ENCODE data around the gene HSD17B1. TPM values are rescaled to one million over a fixed set of nuclear protein-coding genes. Genes with fewer than 3 reads are reported as not detected.

HSD17B1 gene
- total RNA-seq, 2 donors from 2014 or later: 0.88 to 1.7 TPM

DNA sequence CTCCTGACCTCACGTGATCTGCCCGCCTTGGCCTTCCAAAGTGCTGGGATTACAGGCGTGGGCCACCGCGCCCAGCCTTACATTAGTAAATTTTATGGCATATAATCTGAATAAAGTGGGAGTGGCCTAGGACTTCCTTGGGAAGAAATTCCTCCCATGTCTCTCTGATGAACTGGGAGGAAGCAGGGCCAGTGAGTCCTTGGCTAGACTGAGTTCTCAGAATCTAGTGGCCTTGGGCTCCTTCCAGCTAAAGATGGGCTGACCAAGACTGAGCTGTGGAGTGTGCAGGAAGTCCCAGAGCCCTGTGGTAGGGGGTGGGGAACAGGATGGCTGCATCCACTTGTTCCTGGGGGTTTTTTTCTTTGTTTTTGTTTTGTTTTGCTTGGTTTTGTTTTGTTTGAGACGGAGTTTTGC, 26.7 kb upstream of the HSD17B1 start:
- TF ChIP-seq, protein P1, sequence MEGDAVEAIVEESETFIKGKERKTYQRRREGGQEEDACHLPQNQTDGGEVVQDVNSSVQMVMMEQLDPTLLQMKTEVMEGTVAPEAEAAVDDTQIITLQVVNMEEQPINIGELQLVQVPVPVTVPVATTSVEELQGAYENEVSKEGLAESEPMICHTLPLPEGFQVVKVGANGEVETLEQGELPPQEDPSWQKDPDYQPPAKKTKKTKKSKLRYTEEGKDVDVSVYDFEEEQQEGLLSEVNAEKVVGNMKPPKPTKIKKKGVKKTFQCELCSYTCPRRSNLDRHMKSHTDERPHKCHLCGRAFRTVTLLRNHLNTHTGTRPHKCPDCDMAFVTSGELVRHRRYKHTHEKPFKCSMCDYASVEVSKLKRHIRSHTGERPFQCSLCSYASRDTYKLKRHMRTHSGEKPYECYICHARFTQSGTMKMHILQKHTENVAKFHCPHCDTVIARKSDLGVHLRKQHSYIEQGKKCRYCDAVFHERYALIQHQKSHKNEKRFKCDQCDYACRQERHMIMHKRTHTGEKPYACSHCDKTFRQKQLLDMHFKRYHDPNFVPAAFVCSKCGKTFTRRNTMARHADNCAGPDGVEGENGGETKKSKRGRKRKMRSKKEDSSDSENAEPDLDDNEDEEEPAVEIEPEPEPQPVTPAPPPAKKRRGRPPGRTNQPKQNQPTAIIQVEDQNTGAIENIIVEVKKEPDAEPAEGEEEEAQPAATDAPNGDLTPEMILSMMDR (IDR thresholded peaks at IDR 0.05): no peak
- H3K4me1 ChIP-seq: peaks cover 7% of the 10 kb centered on the region
- peak; percentile 60 for DNase-seq
- no peak overlapping the region for H3K4me3 ChIP-seq
- no peaks in the 10 kb centered on the region for H3K36me3 ChIP-seq
- H3K27me3 ChIP-seq: no peaks in the 10 kb centered on the region
- no peak overlapping the region for H3K9ac ChIP-seq (ENCODE audit: low read depth in 2 of 2, low read length in 2 of 2)
- no peaks in the 10 kb centered on the region for H3K9me3 ChIP-seq
- intact Hi-C loops (cut with DNase I): no loop called here
- peak overlapping the region; percentile 49 for H3K27ac ChIP-seq

DNA sequence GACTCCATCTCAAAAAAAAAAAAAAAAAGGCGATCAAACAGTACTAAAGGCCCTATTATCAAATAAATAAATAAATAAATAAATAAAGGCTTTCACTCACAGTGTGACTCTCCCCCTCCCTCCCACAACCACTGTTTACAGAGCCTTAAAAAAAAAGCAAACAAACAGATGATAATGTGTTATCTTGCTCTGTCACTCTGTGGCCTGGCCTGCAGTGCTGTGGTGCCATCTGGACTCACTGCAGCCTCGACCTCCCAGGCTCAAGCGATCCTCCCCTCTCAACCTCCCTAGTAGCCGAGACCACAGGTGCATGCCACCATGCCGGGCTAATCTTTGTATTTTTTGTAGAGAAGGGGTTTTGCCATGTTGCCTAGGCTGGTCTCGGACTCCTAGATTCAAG, 24.8 kb upstream of the HSD17B1 start:
- no peaks in the 10 kb centered on the region for H3K27me3 ChIP-seq
- H3K36me3 ChIP-seq: no peaks in the 10 kb centered on the region
- no peak overlapping the region for H3K27ac ChIP-seq
- no peaks in the 10 kb centered on the region for H3K4me1 ChIP-seq
- intact Hi-C loops (cut with DNase I): no loop called here
- no peak overlapping the region for H3K4me3 ChIP-seq
- H3K9ac ChIP-seq (ENCODE audit: low read depth in 2 of 2, low read length in 2 of 2): no peak overlapping the region
- TF ChIP-seq, protein P1 (IDR thresholded peaks at IDR 0.05): no peak
- DNase-seq: no peak
- no peaks in the 10 kb centered on the region for H3K9me3 ChIP-seq

DNA sequence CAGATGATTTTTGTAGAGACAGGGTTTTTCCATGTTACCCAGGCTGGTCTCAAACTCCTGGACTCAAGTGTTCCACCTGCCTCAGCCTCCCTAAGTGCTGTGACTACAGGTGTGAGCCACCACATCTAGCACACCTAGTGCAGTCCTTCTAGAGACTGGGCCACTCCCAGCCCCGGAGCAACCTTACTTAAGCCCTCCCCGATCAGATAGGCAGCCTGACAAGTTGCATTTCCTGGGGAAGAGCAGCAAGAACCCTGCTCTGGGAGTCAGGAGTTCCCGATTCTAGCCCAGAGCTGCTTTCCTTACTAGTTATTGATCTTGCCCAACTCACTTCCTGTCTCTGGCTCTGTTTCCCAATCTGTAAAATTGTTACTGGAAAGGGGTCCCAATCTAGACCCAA, 23.7 kb upstream of the HSD17B1 start:
- Histone ChIP-seq H3K9me3 (no peaks in the 10 kb centered on the region), H3K36me3 (no peaks in the 10 kb centered on the region), H3K27me3 (no peaks in the 10 kb centered on the region), H3K4me1 (no peaks in the 10 kb centered on the region), H3K9ac (ENCODE audit: low read depth in 2 of 2, low read length in 2 of 2) (no peak overlapping the region), H3K27ac (no peak overlapping the region), H3K4me3 (no peak overlapping the region)
- intact Hi-C loops (cut with DNase I): no loop called here
- no peak for DNase-seq
- TF ChIP-seq, protein P1 (IDR thresholded peaks at IDR 0.05): no peak

DNA sequence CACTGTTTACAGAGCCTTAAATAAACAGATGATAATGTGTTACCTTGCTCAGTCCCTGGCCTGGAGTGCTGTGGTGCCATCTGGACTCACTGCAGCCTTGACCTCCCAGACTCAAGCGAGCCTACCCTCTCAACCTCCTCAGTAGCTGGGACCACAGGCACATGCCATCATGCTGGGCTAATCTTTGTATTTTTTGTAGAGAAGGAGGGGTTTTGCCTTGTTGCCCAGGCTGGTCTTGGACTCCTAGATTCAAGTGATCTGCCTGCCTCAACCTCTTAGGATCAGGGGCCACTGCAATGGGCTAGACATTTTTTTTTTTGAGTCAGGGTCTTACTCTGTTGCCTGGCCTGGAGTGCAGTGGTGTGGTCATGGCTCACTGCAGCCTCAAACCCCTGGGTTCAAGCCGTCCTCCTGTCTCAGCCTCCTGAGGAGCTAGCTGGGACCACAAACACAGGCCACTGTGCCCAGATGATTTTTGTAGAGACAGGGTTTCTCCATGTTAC, 21.7 kb upstream of the HSD17B1 start:
- no peak for DNase-seq
- H3K4me1 ChIP-seq: no peaks in the 10 kb centered on the region
- TF ChIP-seq, protein P1 (IDR thresholded peaks at IDR 0.05): no peak
- no peaks in the 10 kb centered on the region for H3K9me3 ChIP-seq
- H3K27ac ChIP-seq: peak overlapping the region; percentile 77
- no peak overlapping the region for H3K4me3 ChIP-seq
- H3K27me3 ChIP-seq: no peaks in the 10 kb centered on the region
- intact Hi-C loops (cut with DNase I): no loop called here
- no peak overlapping the region for H3K9ac ChIP-seq (ENCODE audit: low read depth in 2 of 2, low read length in 2 of 2)
- H3K36me3 ChIP-seq: no peaks in the 10 kb centered on the region

DNA sequence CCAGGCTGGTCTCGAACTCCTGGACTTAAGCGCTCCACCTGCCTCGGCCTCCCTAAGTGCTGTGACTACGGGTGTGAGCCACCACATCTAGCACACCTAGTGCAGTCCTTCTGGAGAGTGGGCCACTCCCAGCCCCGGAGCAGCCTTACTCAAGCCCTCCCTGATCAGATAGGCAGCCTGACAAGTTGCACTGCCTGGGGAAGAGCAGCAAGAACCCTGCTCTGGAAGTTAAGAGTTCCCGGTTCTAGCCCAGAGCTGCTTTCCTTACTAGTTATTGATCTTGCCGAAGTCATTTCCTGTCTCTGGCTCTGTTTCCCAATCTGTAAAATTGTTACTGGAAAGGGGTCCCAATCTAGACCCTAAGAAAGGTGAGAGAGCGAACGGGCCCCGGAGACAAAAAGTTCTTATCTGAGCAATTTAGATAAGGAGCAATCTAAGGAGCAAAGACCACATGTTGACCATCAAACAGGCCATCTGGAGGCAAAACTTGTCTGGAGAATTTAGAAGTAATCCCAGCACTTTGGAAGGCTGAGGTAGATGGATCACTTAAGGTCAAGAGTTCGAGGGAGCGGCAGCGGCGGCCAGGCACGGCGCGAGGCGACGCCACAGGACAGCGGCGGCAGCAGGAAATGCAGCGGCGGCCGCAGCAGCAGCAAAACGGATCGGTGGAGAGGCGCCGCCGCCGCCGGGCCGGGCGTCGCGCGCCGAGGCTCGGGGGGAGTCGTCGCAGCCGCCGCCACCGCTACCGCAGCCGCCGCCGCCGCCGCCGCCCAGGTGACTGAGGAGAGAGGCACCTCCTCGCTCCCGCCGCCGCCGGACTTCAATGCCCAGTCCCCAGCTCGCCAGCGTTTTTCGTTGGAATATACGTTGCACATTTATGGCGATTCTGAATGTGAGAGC, 21.0 kb upstream of the HSD17B1 start:
- H3K27me3 ChIP-seq: no peaks in the 10 kb centered on the region
- H3K36me3 ChIP-seq: no peaks in the 10 kb centered on the region
- H3K9ac ChIP-seq (ENCODE audit: low read depth in 2 of 2, low read length in 2 of 2): peak overlapping the region; percentile 58 to 70
- peak overlapping the region; percentile 33 for H3K4me3 ChIP-seq
- TF ChIP-seq, protein P1 (IDR thresholded peaks at IDR 0.05): peak; percentile 14
- no peaks in the 10 kb centered on the region for H3K4me1 ChIP-seq
- DNase-seq: peak; percentile 74
- peak overlapping the region; percentile 77 for H3K27ac ChIP-seq
- intact Hi-C loops (cut with DNase I): no loop called here
- no peaks in the 10 kb centered on the region for H3K9me3 ChIP-seq

Data from colonic mucosa (tissue), 4 donors.